IPS-11a (cell line): ENCODE results near the gene POLR1G.
"Not testable (repeated sequence)": the region's sequence is repeated elsewhere in the genome, so short reads cannot be mapped to it uniquely, and the experiment has no call there.

Source experiments
- H3K4me3 ChIP-seq: one replicate; pipeline ENCODE4 v1.5.1; 2013; ENCODE audit warnings: low read depth, low read length, control low read depth

POLR1G gene

DNA sequence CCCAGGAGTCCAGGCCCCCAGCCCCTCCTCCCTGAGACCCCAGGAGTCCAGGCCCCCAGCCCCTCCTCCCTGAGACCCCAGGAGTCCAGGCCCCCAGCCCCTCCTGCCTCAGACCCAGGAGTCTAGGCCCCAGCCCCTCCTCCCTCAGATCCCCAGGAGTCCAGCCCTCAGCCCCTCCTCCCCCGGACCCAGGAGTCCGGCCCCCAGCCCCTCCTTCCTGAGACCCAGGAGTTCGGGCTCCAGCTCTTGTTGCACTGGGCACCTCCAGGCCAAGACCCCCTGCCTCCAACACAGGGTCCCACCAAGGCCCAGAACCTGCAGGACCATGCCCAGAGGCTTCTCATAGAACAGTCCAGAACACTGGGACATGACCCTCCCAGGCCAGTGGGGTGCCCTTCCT, 13.5 kb downstream of the POLR1G start:
- H3K4me3 ChIP-seq, result no peak overlapping the region

DNA sequence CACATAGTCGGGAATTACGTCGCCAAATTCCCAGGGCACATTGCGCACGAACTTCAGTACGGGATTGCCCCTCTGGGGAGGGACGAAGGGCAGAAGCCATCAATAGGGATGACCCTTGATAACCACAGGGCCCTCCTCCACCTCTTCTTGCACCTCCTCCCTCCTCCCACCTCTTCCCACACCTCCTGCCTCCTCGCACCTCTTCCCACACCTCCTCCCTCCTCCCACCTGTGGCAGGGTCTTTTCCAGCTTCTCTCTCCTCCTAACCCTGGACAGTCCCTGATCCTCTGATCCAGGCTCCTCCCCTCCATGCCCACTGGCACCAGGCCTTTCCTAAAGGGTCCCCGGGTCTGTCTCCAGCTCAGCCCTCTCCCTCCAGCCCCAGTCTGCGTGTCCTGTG, 13.9 kb downstream of the POLR1G start:
- no peak overlapping the region for H3K4me3 ChIP-seq

DNA sequence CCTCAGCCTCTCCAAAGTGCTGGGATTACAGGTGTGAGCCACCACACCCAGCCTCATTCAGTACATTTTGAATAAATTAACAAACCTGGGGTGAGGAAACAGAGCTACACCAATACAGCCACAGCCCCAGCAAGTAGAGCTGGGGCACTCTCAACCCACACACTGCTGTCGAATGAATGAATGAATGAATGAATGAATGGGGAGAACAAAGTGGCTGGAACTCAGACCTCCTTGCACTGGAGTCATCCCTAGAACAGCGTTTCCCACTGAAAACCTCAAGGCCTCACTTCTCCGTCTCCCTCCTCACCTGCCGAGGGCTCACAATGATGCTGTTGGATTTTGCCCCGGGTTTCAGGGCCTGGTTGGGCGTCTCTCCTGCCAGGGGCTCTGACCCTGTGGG, 14.4 kb downstream of the POLR1G start:
- no peak overlapping the region for H3K4me3 ChIP-seq

DNA sequence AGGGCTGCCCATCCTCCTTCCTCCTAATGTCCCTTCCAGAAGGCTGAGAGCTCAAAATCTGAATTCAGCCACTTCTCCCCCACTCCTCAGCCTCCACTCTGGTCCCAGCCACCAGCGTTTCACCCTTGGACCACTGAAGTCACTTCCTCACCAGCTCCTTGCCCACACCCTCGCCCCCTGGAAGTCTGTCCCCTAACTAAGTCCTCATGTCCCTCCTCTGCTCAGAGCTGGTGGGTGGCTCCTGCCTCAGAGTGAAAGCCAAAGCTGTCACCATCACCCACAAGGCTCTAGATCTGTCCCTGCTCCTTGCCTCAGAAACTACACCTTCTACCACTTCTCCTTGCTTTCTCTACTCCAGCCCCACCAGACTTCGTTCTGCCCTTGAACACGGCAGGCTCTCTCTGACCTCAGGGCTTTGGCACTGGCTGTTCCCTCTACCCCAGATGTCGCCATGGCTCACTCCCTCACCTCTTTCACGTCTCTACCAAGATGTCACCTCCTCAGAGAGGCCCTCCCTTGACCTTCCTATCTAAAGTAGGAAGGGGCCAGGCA, 15.6 kb downstream of the POLR1G start:
- no peak overlapping the region for H3K4me3 ChIP-seq

DNA sequence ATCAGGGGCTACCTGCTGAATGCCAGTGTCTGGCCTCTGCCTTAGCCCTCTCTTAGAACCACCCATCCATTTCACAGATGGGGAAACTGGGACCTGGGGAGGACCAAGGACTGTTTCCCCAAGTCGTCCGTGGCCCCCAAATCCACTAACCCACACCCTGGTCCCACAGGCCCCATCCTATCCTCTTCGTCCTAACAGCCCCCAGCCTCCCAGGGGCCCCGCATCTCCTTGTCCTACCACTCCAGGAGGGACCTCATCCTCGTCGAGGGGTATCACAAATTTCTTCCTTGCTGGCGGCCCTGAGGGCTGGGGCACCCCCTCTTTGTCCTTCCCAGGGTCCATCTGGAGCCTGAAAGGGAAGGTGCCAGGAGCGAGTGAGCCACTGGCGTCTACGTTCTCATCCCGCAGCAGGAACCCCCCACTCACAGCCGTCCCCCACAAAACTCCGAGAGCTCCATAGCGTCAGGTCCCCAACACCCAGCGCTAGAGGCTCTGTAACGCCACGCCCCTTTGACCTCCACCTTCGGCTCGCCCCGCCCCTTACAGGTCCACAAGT, 16.7 kb downstream of the POLR1G start:
- peak overlapping the region; percentile 65 for H3K4me3 ChIP-seq

DNA sequence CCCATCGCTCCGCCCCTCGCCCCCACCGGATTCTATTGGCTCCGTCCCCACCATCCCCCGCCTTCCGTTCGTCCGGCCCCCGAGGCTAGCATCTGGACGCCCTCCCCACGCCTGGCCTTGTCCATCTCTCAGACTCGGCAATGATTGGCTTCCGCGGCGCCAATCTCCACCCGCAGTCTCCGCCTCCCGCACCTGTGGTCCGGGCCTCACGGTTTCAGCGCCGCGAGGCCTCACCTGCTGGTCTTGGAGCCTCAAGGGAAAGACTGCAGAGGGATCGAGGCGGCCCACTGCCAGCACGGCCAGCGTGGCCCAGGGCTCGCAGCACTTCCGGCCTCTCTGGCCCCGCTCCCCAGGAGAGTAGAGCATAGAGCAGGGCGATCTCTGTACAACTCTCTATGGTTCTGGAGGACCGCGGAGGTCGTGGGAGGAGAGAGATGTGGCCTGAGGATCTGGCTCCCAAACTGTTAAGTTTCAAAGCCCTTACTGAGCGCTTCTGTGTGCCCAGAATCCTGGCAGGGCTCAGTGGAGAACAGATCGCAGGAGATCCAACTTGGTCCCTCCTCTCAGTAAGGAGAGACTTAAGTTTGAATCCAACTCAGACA, 17.2 kb downstream of the POLR1G start, which contains the start of gene ERCC1:
Gene ERCC1, minus strand, starts transcription at position 329 of the 602 bp plus-strand sequence. CDS start 543 bp downstream, outside the sequence.
- H3K4me3 ChIP-seq, result peak within 1 kb of the TSS; percentile 72

DNA sequence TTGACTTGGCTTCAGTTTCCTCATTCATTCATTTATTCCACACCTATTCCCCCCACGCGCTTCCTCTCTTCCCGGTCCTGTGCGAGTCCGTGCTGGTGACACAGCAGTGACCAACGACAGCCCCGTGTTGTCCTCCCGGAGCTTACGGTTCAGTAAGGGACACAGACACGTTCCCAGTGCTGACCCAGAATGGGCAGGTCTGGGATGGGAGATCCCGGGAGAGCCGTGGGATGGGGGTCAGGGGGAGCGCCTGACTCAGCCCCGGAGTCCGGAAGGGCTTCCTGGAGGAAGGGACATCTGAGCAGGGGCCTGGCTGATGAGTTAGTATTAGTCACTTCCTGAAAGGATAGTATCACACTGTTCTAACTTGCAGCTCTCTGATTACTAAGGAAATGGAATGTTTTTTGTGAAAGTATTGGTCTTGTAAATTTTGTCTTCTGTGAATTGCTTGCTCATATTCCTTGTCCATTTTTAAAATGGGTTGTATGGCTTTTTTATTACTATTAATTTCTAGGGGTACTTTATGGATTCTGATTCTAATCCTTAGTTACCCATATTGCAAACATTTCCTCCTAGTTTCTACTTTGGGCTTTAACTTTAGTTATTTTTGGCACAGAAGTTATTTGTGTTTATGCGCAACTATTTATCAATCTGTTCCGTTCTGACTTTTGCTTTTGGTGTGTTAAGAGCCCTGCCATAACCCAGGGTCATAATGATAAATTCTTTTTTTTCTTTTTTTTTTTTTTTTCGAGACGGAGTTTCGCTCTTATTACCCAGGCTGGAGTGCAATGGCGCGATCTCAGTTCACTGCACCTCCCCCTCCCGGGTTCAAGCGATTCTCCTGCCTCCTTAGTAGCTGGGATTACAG, 18.0 kb downstream of the POLR1G start:
- peak overlapping the region; percentile 72 for H3K4me3 ChIP-seq

DNA sequence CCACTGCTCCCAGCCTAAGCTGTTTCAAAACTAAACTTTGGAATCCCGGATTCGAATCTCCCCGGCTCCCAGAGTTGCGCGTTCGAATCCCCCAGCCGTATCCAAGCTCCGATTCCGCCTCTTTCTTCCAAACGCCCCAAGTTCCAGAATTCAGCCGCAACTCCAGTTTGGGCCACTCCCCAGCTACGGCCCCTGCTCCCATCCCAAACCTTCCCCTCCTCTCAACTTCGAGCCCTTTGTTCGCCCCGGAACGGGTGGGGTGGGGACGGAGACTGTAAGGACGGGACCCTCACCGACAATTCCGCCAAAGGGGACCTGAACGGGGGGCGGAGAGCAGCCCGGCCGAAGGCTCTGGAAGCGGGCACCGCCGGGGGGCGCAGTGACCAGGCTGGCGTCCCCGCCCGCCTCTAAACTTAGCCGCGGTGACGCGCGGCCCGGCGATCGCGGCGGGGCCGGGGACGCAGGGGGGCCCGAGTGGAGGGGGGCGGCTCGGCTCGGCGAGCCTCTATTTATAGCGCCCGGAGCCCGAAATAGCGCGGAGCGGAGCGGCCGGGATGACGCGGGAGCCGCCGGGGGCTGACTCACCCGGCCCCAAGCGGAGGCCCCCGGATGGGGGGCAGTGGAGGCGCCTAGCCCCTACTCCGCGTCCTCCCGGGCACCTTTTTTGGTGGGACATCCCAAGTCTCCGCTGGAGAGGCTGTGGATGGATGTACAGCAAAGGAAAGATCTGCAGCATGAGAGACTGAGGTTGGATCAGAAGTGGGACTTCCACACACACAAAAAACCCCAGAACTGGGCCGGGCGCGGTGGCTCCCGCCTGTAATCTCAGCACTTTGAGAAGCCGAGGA, 22.2 kb downstream of the POLR1G start:
- peak overlapping the region; percentile 47 for H3K4me3 ChIP-seq

DNA sequence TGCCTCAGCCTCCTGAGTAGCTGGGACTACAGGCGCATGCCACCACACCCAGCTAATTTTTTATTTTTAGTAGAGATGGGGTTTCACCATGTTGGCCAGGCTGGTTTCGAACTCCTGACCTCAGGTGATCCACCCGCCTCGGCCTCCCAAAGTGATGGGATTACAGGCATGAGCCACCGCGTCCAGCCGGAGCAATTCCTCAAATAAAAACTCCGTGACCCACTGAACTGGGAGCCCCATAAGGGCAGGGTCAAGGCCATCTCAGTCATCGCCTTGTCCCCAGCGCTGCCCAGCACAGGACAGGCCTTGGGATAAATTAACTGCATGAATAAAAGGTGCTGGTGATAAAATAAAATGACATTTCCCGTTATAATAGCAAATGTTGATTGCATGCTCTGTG, 23.5 kb downstream of the POLR1G start:
- not testable (repeated sequence) for H3K4me3 ChIP-seq

DNA sequence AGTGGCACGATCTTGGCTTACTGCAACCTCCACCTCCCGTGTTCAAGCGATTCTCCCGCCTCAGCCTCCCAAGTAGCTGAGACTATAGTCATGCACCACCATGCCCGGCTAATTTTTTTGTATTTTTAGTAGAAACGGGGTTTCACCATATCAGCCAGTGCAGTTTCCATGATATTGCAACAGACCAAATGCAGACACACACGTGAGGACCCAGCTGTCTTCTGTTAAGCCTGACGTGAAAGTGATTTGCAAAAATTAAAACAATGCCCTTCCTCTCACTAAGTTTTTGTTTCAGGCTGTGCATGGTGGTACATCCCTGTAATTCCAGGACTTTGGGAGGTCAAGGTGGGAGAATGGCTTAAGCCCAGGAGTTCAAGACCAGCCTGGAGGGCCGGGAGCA, 24.6 kb downstream of the POLR1G start:
- not testable (repeated sequence) for H3K4me3 ChIP-seq

DNA sequence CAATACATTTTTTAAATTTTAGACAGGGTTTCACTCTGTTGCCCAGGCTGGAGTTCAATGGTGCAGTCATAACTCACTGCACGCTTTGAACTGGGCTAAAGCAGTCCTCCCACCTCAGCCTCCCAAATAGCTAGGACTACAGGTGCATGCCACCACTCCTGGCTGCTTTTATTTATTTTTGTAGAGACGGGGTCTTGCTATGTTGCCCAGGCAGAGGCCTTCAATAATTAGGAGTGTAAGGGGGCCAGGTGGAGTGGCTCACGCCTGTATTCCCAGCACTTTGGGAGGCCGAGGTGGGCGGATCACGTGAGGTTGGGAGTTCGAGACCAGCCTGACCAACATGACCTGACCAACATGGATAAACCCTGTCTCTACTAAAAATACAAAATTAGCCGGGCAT, 26.1 kb downstream of the POLR1G start:
- not testable (repeated sequence) for H3K4me3 ChIP-seq

DNA sequence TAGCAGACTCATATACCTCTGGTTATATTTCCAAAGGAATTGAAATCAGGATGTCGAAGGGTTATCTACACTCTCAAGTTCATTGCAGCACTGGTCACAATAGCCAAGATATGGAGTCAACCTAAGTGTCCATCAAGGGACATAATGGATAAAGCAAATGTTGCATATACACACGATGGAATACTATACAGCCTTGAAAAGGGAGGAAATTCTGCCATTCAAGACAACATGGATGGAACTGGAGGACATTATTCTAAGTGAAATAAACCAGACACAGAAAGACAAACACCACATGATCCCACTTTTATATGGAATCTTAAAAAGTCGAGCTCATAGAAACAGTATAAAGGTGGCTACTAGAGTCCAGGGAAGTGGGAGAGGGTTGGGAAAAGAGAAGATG, 30.9 kb downstream of the POLR1G start:
- H3K4me3 ChIP-seq, result no peak overlapping the region

DNA sequence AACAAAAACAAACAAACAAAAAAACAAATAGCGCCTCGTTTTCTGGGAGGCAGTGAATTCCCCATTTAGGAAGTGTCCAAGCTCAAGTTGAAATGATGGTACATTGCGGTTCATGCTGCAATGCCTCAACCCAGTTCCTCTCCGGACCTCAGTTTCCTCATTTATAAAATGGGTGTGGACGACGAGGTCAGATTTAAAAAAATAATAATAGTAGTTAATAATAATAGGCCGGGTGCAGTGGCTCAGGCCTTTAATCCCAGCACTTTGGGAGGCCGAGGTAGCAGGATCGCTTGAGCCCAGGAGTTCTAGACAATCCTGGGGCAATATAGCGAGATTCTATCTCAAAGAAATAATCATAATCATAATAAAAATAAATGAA, 32.7 kb downstream of the POLR1G start:
- peak overlapping the region; percentile 56 for H3K4me3 ChIP-seq

DNA sequence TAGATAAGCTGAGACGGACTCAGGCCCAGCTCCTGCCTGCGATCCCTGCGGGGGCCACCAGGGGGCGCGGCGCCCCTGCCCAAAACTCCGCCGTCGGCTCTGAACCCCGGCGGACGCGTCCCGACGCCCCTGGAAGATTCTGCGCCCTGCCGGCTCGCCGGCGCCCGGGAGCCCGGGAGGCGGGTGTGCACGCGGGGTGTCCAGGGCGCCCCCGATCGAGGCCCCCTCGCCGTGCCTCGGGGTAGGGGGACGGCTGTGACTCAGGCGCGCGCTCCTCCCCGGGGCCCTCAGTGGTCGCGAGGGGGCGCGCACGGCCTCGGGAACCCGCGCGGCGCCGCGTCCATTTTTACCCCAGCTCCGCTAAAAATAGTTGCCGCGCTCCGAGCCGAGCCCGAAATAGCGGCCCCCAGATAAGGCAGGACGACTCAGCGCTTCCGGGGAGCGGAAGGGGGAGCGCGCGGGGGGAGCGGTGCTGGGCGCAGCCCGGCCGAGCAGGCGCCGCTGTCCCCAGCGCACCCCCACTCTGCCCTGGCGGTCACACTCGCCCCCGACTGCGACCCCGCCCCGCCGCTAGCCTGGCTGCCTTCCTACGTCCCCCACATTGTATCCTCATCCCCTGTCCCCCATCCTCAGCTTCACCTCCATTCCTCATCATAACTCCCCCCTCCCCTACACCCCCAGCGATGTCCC, 33.3 kb downstream of the POLR1G start:
- H3K4me3 ChIP-seq, result peak overlapping the region; percentile 56

DNA sequence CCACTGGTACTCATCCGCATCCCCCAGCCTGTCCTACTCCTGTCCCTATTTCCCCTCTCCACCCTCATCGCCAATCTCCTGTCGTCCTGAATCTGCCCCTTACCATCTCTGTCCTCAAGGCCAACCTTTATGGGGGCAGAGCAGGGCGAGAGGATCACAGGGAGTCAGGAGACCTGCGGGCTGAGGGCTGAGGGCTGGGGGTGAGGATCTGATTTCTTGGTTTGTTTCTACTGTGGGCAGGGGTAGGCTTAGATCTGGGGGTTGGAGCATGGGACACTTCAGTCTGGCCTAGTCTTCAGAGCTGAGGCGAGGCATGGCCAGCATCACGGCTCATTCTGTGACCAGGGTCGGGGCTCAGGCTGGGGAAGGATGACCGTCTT, 33.8 kb downstream of the POLR1G start:
- peak overlapping the region; percentile 56 for H3K4me3 ChIP-seq

DNA sequence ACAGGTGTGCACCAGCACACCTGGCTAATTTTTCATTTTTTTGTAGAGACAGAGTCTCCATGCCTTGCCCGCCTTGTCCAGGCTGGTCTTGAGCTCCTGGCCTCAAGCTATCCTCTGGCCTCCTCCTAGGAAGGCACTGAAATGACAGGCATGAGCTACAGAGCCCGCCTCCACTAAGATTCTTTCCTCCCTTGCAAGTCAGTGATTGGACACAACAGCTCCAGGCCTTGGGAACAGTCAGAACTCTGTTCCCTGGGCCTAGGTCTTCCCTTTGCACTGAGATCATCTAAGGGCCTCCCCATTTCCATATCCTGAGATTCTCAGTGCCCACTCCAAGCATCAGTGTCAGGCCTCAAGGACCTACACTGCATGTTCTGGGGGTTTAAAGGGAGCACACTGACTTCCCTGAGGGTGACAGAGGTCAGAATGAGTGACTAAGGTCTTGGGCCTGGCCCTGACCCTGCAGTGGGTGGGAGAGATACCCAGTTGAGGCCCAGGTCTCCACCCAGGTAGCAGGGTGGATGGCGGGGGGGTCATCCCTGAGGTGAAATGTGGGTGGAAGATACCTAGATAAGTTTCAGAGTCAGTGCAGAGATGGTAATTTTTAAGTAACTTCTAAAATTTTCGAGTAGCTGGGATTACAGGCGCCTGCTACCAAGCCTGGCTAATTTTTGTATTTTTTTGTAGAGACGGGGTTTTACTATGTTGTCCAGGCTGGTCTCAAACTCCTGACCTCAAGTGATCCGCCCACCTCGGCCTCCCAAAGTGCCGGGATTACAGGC, 34.6 kb downstream of the POLR1G start:
- H3K4me3 ChIP-seq, result no peak overlapping the region

DNA sequence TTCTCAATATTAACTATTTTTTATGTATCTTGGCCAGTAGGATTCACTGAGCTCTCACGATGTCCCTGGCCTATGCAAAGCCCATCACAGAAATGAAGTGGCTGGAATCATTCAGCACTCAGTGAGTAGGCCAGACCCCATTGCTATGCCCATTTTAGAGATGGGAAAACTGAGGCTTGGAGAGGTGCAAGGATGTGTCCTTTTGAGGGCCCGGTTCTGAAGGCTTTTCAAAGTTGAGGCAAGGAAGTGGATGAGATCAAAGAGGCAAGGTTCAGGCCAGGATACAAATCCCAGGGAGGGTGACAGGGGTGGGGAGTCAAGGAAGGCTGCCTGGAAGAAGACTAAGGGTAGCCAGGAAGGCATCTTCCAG, 35.9 kb downstream of the POLR1G start:
- H3K4me3 ChIP-seq, result no peak overlapping the region

DNA sequence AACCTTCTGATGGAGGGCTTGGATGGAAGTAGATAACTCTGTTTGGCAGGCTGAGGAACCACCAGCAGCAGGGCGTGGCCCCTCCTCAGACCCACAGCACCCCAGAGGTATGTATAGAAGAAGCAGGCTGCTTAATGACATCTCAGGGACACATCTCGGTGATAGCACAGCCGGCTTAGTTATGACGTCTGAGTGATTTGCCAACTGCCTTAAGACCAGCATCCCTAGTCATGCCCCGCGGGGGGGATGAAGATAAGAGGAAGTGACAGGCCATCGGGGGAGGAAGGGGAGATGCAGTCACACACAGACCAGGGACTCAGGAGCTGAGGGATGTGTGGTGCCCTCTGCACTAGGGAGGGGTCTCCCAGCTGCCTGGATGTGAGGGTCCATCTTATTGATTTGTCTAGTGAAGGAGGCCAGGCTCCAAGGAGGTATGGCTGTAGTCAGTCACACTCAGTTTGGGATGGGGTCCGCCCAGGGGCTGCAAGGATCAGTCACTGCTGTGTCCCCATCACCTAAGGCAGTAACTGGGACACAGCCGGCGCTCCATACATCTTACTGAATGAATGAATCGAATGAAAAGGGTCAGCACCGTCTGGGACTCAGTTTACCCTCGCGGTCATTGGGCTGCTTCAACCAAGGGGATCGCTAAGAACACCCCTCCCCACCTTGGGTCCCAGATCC, 36.5 kb downstream of the POLR1G start:
- peak overlapping the region; percentile 35 for H3K4me3 ChIP-seq
